Measurements from ENCODE around the gene HOXC4. TPM values are rescaled to one million over a fixed set of nuclear protein-coding genes. Genes with fewer than 3 reads are reported as not detected.

Gene HOXC4
- total RNA-seq, 1 donor = 3.3 TPM

DNA sequence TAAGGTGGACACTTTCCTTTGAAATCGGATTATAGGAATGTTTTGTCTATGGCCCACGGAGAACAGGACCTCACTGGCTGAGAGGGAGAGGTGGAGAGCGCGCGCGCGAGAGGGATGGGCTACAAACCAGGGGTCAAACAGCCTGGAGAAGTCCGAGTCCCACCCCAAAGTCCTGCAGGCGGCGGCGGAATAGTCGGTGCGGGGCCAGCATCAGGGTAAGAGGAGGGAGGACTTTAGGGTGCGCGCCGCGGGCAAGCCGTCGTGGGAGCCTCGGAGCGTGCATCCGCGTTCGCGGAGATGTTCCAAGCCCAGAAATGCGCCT lies 48.1 kb upstream of the HOXC4 start:
- Histone ChIP-seq H3K27me3 (ENCODE audit: insufficient read depth, low read length) (no peaks in the 10 kb centered on the region), H2AFZ (ENCODE audit: low read length) (no peak overlapping the region), H3K9me3 (ENCODE audit: low read depth, low read length) (no peaks in the 10 kb centered on the region), H3K4me3 (ENCODE audit: insufficient read depth, low read length) (peak overlapping the region; percentile 66), H4K20me1 (ENCODE audit: insufficient read depth, low read length) (peaks cover 16% of the 10 kb centered on the region), H3K79me2 (ENCODE audit: insufficient read depth, low read length) (peaks cover 82% of the 10 kb centered on the region), H3K4me2 (ENCODE audit: insufficient read depth, low read length) (peak overlapping the region; percentile 92), H3K27ac (ENCODE audit: low read depth, low read length) (no peak overlapping the region), H3K4me1 (ENCODE audit: insufficient read depth, low read length) (peaks cover 47% of the 10 kb centered on the region), H3K36me3 (ENCODE audit: insufficient read depth, low read length) (peaks cover 10% of the 10 kb centered on the region)
- DNase-seq (ENCODE audit: insufficient read length, low spot score, missing footprints) = no peak
- TF ChIP-seq, protein P1, sequence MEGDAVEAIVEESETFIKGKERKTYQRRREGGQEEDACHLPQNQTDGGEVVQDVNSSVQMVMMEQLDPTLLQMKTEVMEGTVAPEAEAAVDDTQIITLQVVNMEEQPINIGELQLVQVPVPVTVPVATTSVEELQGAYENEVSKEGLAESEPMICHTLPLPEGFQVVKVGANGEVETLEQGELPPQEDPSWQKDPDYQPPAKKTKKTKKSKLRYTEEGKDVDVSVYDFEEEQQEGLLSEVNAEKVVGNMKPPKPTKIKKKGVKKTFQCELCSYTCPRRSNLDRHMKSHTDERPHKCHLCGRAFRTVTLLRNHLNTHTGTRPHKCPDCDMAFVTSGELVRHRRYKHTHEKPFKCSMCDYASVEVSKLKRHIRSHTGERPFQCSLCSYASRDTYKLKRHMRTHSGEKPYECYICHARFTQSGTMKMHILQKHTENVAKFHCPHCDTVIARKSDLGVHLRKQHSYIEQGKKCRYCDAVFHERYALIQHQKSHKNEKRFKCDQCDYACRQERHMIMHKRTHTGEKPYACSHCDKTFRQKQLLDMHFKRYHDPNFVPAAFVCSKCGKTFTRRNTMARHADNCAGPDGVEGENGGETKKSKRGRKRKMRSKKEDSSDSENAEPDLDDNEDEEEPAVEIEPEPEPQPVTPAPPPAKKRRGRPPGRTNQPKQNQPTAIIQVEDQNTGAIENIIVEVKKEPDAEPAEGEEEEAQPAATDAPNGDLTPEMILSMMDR (IDR thresholded peaks at IDR 0.05; ENCODE audit: extremely low read depth, low read depth, low read length) = no peak

DNA sequence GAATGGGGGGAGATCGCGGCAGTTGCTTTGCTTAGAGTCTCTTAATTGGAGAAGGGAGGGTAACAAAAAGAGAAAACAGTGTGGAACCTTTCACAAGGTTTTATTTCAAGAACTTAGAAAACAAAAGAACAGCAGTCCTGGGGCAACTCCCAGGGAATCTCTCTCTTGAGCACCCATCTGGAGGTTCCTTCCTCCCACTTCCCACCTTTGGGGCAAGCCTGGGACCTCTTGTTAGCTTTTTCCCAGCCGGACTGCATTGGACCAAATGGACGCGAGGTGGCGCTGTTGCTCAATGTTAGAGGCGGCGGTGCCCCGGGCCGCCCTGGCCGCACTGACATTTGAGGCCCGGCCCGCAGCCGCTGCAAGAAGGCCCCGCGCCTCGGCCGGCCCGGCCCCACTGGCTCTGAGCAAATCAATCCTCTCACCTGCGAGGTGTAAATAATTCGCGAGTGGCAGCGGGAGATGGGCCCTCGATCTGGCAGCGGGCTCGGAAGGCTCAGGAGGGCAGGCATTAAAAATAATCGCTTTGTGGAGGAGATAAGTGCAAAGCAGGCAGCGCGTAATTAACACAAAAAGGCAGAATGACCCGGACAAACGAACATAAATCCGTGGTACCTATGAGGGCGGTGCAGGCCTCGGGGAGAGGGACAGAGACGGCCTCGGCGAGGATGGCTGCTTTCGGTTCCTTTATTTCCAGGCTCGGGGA lies 47.6 kb upstream of the HOXC4 start:
- Histone ChIP-seq H3K4me3 (ENCODE audit: insufficient read depth, low read length) (peak overlapping the region; percentile 66), H3K36me3 (ENCODE audit: insufficient read depth, low read length) (peaks cover 10% of the 10 kb centered on the region), H4K20me1 (ENCODE audit: insufficient read depth, low read length) (peaks cover 15% of the 10 kb centered on the region), H3K27ac (ENCODE audit: low read depth, low read length) (peak overlapping the region; percentile 65), H3K4me1 (ENCODE audit: insufficient read depth, low read length) (peaks cover 43% of the 10 kb centered on the region), H2AFZ (ENCODE audit: low read length) (peak overlapping the region; percentile 65), H3K9me3 (ENCODE audit: low read depth, low read length) (no peaks in the 10 kb centered on the region), H3K4me2 (ENCODE audit: insufficient read depth, low read length) (peak overlapping the region; percentile 92), H3K79me2 (ENCODE audit: insufficient read depth, low read length) (peaks cover 82% of the 10 kb centered on the region), H3K27me3 (ENCODE audit: insufficient read depth, low read length) (no peaks in the 10 kb centered on the region)
- TF ChIP-seq, protein P1 (IDR thresholded peaks at IDR 0.05; ENCODE audit: extremely low read depth, low read depth, low read length) = peak; percentile 81
- DNase-seq (ENCODE audit: insufficient read length, low spot score, missing footprints) = peak; percentile 98

DNA sequence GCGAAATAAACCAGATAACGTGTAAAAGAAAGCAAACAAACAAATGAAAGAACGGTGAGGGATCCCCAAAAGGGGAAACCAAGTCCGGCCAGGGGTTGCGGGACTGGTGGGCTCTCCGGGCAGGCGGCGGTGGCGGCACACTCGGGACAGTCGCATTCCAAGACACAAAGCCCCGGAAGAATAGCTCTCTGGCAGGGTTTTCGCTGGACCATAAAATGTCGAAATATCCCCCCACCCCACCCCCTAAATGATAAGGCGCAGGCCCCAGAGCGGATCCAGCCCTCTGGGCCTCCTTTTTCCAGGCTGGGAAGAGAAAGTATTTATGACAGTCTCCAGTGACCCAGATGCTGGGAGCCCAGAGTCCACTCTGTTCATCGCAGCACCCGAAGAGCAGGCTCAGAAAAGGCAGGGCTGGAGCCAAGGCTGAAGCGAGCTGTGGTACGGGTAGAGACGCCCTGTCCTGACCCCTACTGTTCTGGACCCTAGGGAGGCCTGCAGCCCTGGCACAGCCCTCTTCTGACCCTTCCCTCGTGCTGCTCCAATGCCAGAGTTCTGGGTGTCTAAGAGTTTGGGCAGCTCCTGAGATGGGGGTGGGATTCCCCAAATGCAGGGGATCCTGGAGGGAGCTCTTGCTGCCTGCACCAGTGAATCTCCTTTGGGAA lies 46.9 kb upstream of the HOXC4 start:
- H3K4me1 ChIP-seq (ENCODE audit: insufficient read depth, low read length) = peaks cover 38% of the 10 kb centered on the region
- H3K36me3 ChIP-seq (ENCODE audit: insufficient read depth, low read length) = peaks cover 10% of the 10 kb centered on the region
- peak overlapping the region; percentile 65 for H2AFZ ChIP-seq (ENCODE audit: low read length)
- TF ChIP-seq, protein P1 (IDR thresholded peaks at IDR 0.05; ENCODE audit: extremely low read depth, low read depth, low read length) = no peak
- peak; percentile 84 for DNase-seq (ENCODE audit: insufficient read length, low spot score, missing footprints)
- H3K27me3 ChIP-seq (ENCODE audit: insufficient read depth, low read length) = no peaks in the 10 kb centered on the region
- peak overlapping the region; percentile 65 for H3K27ac ChIP-seq (ENCODE audit: low read depth, low read length)
- H3K9me3 ChIP-seq (ENCODE audit: low read depth, low read length) = no peaks in the 10 kb centered on the region
- H3K79me2 ChIP-seq (ENCODE audit: insufficient read depth, low read length) = peaks cover 82% of the 10 kb centered on the region
- H3K4me3 ChIP-seq (ENCODE audit: insufficient read depth, low read length) = peak overlapping the region; percentile 66
- H4K20me1 ChIP-seq (ENCODE audit: insufficient read depth, low read length) = peaks cover 10% of the 10 kb centered on the region
- H3K4me2 ChIP-seq (ENCODE audit: insufficient read depth, low read length) = peak overlapping the region; percentile 92

DNA sequence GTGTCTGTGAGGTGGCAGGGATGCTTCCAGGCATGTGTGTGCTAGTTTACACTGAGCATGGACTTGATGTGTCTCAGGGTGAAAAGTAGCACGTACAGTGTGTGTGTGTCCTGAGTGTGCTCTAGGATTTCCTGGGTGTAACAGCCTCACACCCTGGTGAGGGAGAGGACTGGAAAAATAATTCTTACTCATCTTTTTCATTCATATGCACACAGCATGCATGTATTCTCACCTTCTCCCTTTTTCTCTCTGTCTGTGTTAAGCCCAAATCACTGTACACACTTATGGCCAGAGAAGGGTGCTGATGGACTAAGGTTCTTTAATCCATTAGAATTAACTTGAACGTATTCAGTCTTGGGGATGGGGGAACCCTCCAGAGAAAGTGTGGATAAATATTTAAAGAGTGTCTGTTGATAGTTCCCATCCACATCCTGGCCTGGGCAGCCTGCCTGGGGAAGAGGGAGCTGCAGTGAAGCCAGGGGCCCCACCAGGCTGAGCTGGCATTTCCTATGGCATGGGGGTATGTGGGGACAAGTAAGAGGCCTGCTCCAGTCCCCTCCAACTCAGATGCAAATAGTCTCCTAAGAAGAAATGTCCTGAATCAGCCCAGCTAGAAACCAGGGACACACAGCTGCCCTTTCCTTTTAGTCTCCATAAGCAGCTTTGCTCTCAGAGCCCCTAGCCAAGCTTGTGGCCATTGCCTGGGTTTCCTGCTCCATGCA lies 45.9 kb upstream of the HOXC4 start:
- no peaks in the 10 kb centered on the region for H3K27me3 ChIP-seq (ENCODE audit: insufficient read depth, low read length)
- H4K20me1 ChIP-seq (ENCODE audit: insufficient read depth, low read length) = peaks cover 10% of the 10 kb centered on the region
- peak overlapping the region; percentile 27 for H3K27ac ChIP-seq (ENCODE audit: low read depth, low read length)
- peaks cover 42% of the 10 kb centered on the region for H3K4me1 ChIP-seq (ENCODE audit: insufficient read depth, low read length)
- peak overlapping the region; percentile 63 for H3K4me2 ChIP-seq (ENCODE audit: insufficient read depth, low read length)
- peaks cover 74% of the 10 kb centered on the region for H3K79me2 ChIP-seq (ENCODE audit: insufficient read depth, low read length)
- no peaks in the 10 kb centered on the region for H3K9me3 ChIP-seq (ENCODE audit: low read depth, low read length)
- peak; percentile 91 for DNase-seq (ENCODE audit: insufficient read length, low spot score, missing footprints)
- peak overlapping the region; percentile 74 for H3K4me3 ChIP-seq (ENCODE audit: insufficient read depth, low read length)
- TF ChIP-seq, protein P1 (IDR thresholded peaks at IDR 0.05; ENCODE audit: extremely low read depth, low read depth, low read length) = no peak
- no peak overlapping the region for H2AFZ ChIP-seq (ENCODE audit: low read length)
- H3K36me3 ChIP-seq (ENCODE audit: insufficient read depth, low read length) = peaks cover 5% of the 10 kb centered on the region

Data from osteoblast (primary cell).